ENCODE results near the gene PDE7B. TPM values are rescaled to one million over a fixed set of nuclear protein-coding genes. Genes with fewer than 3 reads are reported as not detected.

PDE7B gene
- total and polyA plus RNA-seq, 2 experiments from 2014 or later = 3.1 to 6.8 TPM

- TF ChIP-seq EZH2 (IDR thresholded peaks at IDR 0.05; ENCODE audit: insufficient read depth, poor library complexity, severe bottlenecking) (no peak), EZH2phosphoT487 (IDR thresholded peaks at IDR 0.05; ENCODE audit: insufficient read depth, low read depth) (no peak)
- H3K4me3 ChIP-seq = no peak overlapping the region
- H3K27me3 ChIP-seq (replicated peaks; ENCODE audit: insufficient read depth) = no peaks in the 10 kb centered on the region
- H3K9me3 ChIP-seq (ENCODE audit: low read depth) = no peaks in the 10 kb centered on the region
- H3K36me3 ChIP-seq (ENCODE audit: low read depth) = no peaks in the 10 kb centered on the region
- H3K4me1 ChIP-seq (ENCODE audit: insufficient read depth) = peaks cover 37% of the 10 kb centered on the region
- no peak overlapping the region for H3K4me2 ChIP-seq (ENCODE audit: unreplicated experiment)
- H3K9me2 ChIP-seq (ENCODE audit: insufficient read depth) = no peaks in the 10 kb centered on the region
- WGBS, 2 experiments (ENCODE audit: low coverage in 1 of 2, low lambda C conversion rate in 2 of 2, missing lambda C conversion rate in 2 of 2) = 55 to 65% methylated on average over 5 of the region's 5 CpGs
- H3K27ac ChIP-seq = peak overlapping the region; percentile 34; the same call in 1 of the 2 replicates
- peaks cover 27% of the 10 kb centered on the region for H3K79me2 ChIP-seq (ENCODE audit: insufficient read depth)
- DNase-seq = peak; percentile 35
- H4K20me1 ChIP-seq (ENCODE audit: insufficient read depth) = no peaks in the 10 kb centered on the region
- H3K9ac ChIP-seq = no peak overlapping the region
- in situ Hi-C loops (cut with MboI) = no loop called here
- H3F3A ChIP-seq (ENCODE audit: insufficient read depth) = peaks cover 21% of the 10 kb centered on the region
- peak overlapping the region; percentile 13; the same call in 1 of the 2 replicates for H2AFZ ChIP-seq
Measured at GRCh38 chr6:136073216-136073615, 221.7 kb downstream of the PDE7B start.

- Histone ChIP-seq H3K27ac (peak overlapping the region; percentile 97), H3K36me3 (ENCODE audit: low read depth) (no peaks in the 10 kb centered on the region), H4K20me1 (ENCODE audit: insufficient read depth) (no peaks in the 10 kb centered on the region), H2AFZ (no peak overlapping the region), H3K4me3 (no peak overlapping the region), H3K4me1 (ENCODE audit: insufficient read depth) (peaks cover 31% of the 10 kb centered on the region), H3K27me3 (replicated peaks; ENCODE audit: insufficient read depth) (no peaks in the 10 kb centered on the region), H3K9me2 (ENCODE audit: insufficient read depth) (no peaks in the 10 kb centered on the region), H3K4me2 (ENCODE audit: unreplicated experiment) (peak overlapping the region; percentile 72), H3K9ac (peak overlapping the region; percentile 74), H3F3A (ENCODE audit: insufficient read depth) (peaks cover 28% of the 10 kb centered on the region), H3K79me2 (ENCODE audit: insufficient read depth) (peaks cover 35% of the 10 kb centered on the region), H3K9me3 (ENCODE audit: low read depth) (no peaks in the 10 kb centered on the region)
- TF ChIP-seq EZH2 (IDR thresholded peaks at IDR 0.05; ENCODE audit: insufficient read depth, poor library complexity, severe bottlenecking) (no peak), EZH2phosphoT487 (IDR thresholded peaks at IDR 0.05; ENCODE audit: insufficient read depth, low read depth) (no peak)
- DNase-seq = peak; percentile 87
- WGBS, 2 experiments (ENCODE audit: low coverage in 1 of 2, low lambda C conversion rate in 2 of 2, missing lambda C conversion rate in 2 of 2) = 47 to 57% methylated on average over 3 of the region's 3 CpGs
- in situ Hi-C loops (cut with MboI) = no loop called here
Measured at GRCh38 chr6:136076496-136076895, 225.0 kb downstream of the PDE7B start.

GRCh38 chr6:136077834-136078576 is 226.5 kb downstream of the PDE7B start:
- peaks cover 41% of the 10 kb centered on the region for H3K79me2 ChIP-seq (ENCODE audit: insufficient read depth)
- peak overlapping the region; percentile 97 for H3K27ac ChIP-seq
- peak overlapping the region; percentile 68 for H3K4me2 ChIP-seq (ENCODE audit: unreplicated experiment)
- H3K36me3 ChIP-seq (ENCODE audit: low read depth) = no peaks in the 10 kb centered on the region
- no peaks in the 10 kb centered on the region for H4K20me1 ChIP-seq (ENCODE audit: insufficient read depth)
- in situ Hi-C loops (cut with MboI) = no loop called here
- H3F3A ChIP-seq (ENCODE audit: insufficient read depth) = peaks cover 28% of the 10 kb centered on the region
- peaks cover 31% of the 10 kb centered on the region for H3K4me1 ChIP-seq (ENCODE audit: insufficient read depth)
- peak overlapping the region; percentile 44 for H3K4me3 ChIP-seq
- peak; percentile 99 for DNase-seq
- H3K27me3 ChIP-seq (replicated peaks; ENCODE audit: insufficient read depth) = no peaks in the 10 kb centered on the region
- H3K9me2 ChIP-seq (ENCODE audit: insufficient read depth) = no peaks in the 10 kb centered on the region
- peak overlapping the region; percentile 77 for H3K9ac ChIP-seq
- TF ChIP-seq EZH2phosphoT487 (IDR thresholded peaks at IDR 0.05; ENCODE audit: insufficient read depth, low read depth) (no peak), EZH2 (IDR thresholded peaks at IDR 0.05; ENCODE audit: insufficient read depth, poor library complexity, severe bottlenecking) (no peak)
- no peaks in the 10 kb centered on the region for H3K9me3 ChIP-seq (ENCODE audit: low read depth)
- 1 to 3% methylated on average over 5 of the region's 5 CpGs for WGBS, 2 experiments (ENCODE audit: low coverage in 1 of 2, low lambda C conversion rate in 2 of 2, missing lambda C conversion rate in 2 of 2)
- H2AFZ ChIP-seq = 0 out of 2 replicates have a peak overlapping the region, but pooled peaks have one; percentile 4

- H3K79me2 ChIP-seq (ENCODE audit: insufficient read depth) = peaks cover 33% of the 10 kb centered on the region
- no peak overlapping the region for H3K27ac ChIP-seq
- TF ChIP-seq EZH2 (IDR thresholded peaks at IDR 0.05; ENCODE audit: insufficient read depth, poor library complexity, severe bottlenecking) (no peak), EZH2phosphoT487 (IDR thresholded peaks at IDR 0.05; ENCODE audit: insufficient read depth, low read depth) (no peak)
- H3K9me3 ChIP-seq (ENCODE audit: low read depth) = no peaks in the 10 kb centered on the region
- no peak overlapping the region for H3K4me2 ChIP-seq (ENCODE audit: unreplicated experiment)
- H3K36me3 ChIP-seq (ENCODE audit: low read depth) = no peaks in the 10 kb centered on the region
- H3K9me2 ChIP-seq (ENCODE audit: insufficient read depth) = no peaks in the 10 kb centered on the region
- H3F3A ChIP-seq (ENCODE audit: insufficient read depth) = peaks cover 31% of the 10 kb centered on the region
- H4K20me1 ChIP-seq (ENCODE audit: insufficient read depth) = no peaks in the 10 kb centered on the region
- H3K27me3 ChIP-seq (replicated peaks; ENCODE audit: insufficient read depth) = no peaks in the 10 kb centered on the region
- H3K9ac ChIP-seq = no peak overlapping the region
- DNase-seq = no peak
- WGBS, 2 experiments (ENCODE audit: low coverage in 1 of 2, low lambda C conversion rate in 2 of 2, missing lambda C conversion rate in 2 of 2) = 82% methylated on average over 6 of the region's 6 CpGs
- H2AFZ ChIP-seq = no peak overlapping the region
- H3K4me3 ChIP-seq = no peak overlapping the region
- H3K4me1 ChIP-seq (ENCODE audit: insufficient read depth) = peaks cover 34% of the 10 kb centered on the region
- in situ Hi-C loops (cut with MboI) = no loop called here
Measured at GRCh38 chr6:136079701-136080565, 228.4 kb downstream of the PDE7B start.
